Prostate gland (tissue), 2 donors: ENCODE data around the gene RETN. TPM values are rescaled to one million over a fixed set of nuclear protein-coding genes. Genes with fewer than 3 reads are reported as not detected.

Experiments used
- DNase-seq: peaks from one replicate; pipeline ENCODE4 v3.0.0-alpha.2; 2019; ENCODE audit warnings: low spot score
- H3K27ac ChIP-seq, 2 donors: fragments of 200-600 bp; sonication (generic); 2 replicates each; pipeline ENCODE4 v1.5.1; 2017 to 2019
- H3K27me3 ChIP-seq: fragments of 200-600 bp; sonication (generic); replicated peaks from 2 replicates; pipeline ENCODE4 v1.5.1; 2019; ENCODE audit not compliant: insufficient read depth
- H3K36me3 ChIP-seq, 2 donors: fragments of 200-600 bp; sonication (generic); 1 replicate in 1 of 2; 2 replicates in 1 of 2; pipeline versions ENCODE4 v1.5.1 to v1.8.1; 2017 to 2019
- H3K4me1 ChIP-seq: fragments of 200-600 bp; sonication (generic); replicated peaks from 2 replicates; pipeline ENCODE4 v1.5.1; 2019
- H3K4me3 ChIP-seq, 2 donors: fragments of 200-600 bp; sonication (generic); 2 replicates each; pipeline ENCODE4 v1.5.1; 2017 to 2019
- H3K9me3 ChIP-seq: fragments of 200-600 bp; sonication (generic); 2 replicates; pipeline ENCODE4 v1.5.1; 2017
- CTCF ChIP-seq, 4 experiments: fragments of 200-600 bp in 2 of 4; fragments of 450-650 bp in 2 of 4; sonication (generic) in 2 of 4; IDR thresholded peaks; 1 replicate in 3 of 4; 2 replicates in 1 of 4; pipeline ENCODE4 v1.5.1; 2016 to 2019; ENCODE audit warnings: antibody characterized with exemption in 4 of 4, mild to moderate bottlenecking in 2 of 4, moderate library complexity in 2 of 4
- POLR2A ChIP-seq: fragments of 450-650 bp; IDR thresholded peaks from one replicate; pipeline ENCODE4 v1.6.1; 2016; ENCODE audit warnings: antibody characterized with exemption, mild to moderate bottlenecking
- POLR2AphosphoS5 ChIP-seq: sonication (generic); formaldehyde crosslinking; IDR thresholded peaks from one replicate; pipeline ENCODE4 v1.6.1; 2017; ENCODE audit warnings: antibody characterized with exemption
- WGBS: methylation state at CpG from one replicate; pipeline ENCODE4 v1.1.5; 2018; 5-methylcytosine and 5-hydroxymethylcytosine counted together
- intact Hi-C: fragments of 100-400 bp; cut with DNase I; formaldehyde crosslinking; loops from one replicate; pipeline ENCODE4 v1.14.2; 2022
- total RNA-seq, 2 donors: library from RNA; depleted of rRNA; stranded (reverse); fragments of >200 nt; gene quantifications; one replicate each; pipeline ENCODE4 v1.1.0, GENCODE V29; 2016

Gene RETN
- total RNA-seq, 2 donors from 2014 or later, result not detected

- H3K4me3 ChIP-seq, result no peak overlapping the region
- intact Hi-C loops, result loop anchor here (10.0 kb wide), 1 partner anchor 541 kb away; no protein-coding TSS in a partner anchor
- H3K4me1 ChIP-seq, result no peaks in the 10 kb centered on the region
- H3K9me3 ChIP-seq, result no peaks in the 10 kb centered on the region
- TF ChIP-seq CTCF (IDR thresholded peaks at IDR 0.05), result no peak
- TF ChIP-seq POLR2A, result no peak
- no peak for TF ChIP-seq POLR2AphosphoS5
- 50% methylated on average over 6 of the region's 6 CpGs for WGBS
- no peak for DNase-seq
- no peak overlapping the region for H3K27ac ChIP-seq
- no peaks in the 10 kb centered on the region for H3K36me3 ChIP-seq
- no peaks in the 10 kb centered on the region for H3K27me3 ChIP-seq
Observed at GRCh38 chr19:7635670-7636069, 33.2 kb upstream of the RETN start.

DNA sequence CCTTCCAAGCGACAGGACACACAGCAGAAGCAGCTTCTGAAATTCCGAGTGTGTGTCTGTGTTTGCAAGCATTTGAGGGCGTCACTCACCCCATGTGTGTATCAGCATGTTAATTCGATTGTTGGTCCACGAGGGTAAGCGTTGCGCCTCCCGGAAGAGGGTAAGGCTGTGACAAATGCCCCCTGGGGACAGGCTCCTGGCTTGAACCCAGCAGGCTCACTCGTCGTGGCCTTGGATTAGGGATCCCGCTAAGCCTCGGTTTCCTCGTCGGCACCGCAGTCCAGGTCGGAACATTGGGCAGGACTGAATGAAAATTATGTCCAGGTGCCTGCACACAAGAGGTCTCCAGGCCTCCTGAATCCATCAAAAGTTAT, 32.5 kb upstream of the RETN start:
- no peaks in the 10 kb centered on the region for H3K27me3 ChIP-seq
- WGBS, result 60% methylated on average over 16 of the region's 16 CpGs
- intact Hi-C loops, result loop anchor here (10.0 kb wide), 1 partner anchor 542 kb away; no protein-coding TSS in a partner anchor
- H3K4me3 ChIP-seq, result peak overlapping the region; percentile 54 to 68
- no peak for DNase-seq
- no peaks in the 10 kb centered on the region for H3K36me3 ChIP-seq
- H3K9me3 ChIP-seq, result no peaks in the 10 kb centered on the region
- TF ChIP-seq POLR2A (no peak), POLR2AphosphoS5 (no peak), CTCF (IDR thresholded peaks at IDR 0.05) (no peak)
- no peaks in the 10 kb centered on the region for H3K4me1 ChIP-seq
- peak overlapping the region in 1 of 2 donors; percentile 85 for H3K27ac ChIP-seq

DNA sequence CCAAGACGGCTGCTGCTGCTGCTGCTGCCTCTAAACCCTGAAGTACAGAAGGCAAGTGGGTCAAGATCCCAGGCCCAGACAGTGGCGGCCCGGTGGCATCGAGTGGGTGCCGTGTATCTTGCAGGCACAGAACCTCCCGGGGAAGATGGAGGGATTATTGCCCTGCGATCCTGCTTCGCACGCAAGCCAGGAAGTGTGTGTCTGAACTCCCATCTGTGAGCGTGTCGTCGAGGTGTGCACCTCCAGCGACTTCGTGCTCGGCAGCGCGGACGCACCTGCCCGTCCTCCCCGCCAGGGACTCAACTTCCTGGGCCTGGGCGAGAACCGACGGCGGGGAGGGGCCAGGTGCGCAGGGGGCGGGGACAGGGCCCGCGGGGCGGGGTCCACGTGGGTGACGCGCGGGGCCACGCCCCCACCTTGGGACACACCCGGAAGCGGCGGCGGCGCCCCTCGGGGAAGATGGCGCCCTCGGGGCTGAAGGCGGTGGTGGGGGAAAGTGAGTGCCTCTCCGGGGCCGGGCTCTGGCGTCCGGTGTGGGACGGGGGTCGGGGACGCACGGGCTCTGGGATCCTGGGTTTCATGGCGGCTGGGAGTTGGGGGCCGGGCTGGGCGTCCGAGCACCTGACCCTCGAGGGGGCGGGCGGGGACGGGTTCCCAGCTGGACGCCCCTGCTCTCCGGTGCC, 32.0 kb upstream of the RETN start, which contains the start of gene STXBP2:
STXBP2 (plus strand) TSS at position 420 of the 683 bp plus-strand sequence; CDS start at position 460, 40 bp downstream.
- Histone ChIP-seq H3K27me3 (no peaks in the 10 kb centered on the region), H3K4me3 (peak within 1 kb of the TSS; percentile 54 to 68), H3K4me1 (no peaks in the 10 kb centered on the region), H3K27ac (peak within 1 kb of the TSS; percentile 82 to 85), H3K9me3 (no peaks in the 10 kb centered on the region), H3K36me3 (no peaks in the 10 kb centered on the region)
- DNase-seq, result peak; percentile 86
- WGBS, result 7% methylated on average over 56 of the region's 61 CpGs
- TF ChIP-seq CTCF (IDR thresholded peaks at IDR 0.05) (peak in 2 of 4 experiments; percentile 45 to 56), POLR2A (peak; percentile 83), POLR2AphosphoS5 (peak; percentile 60)
- intact Hi-C loops, result loop anchor here (10.0 kb wide), 1 partner anchor 542 kb away; no protein-coding TSS in a partner anchor

- TF ChIP-seq POLR2A, result no peak
- no peak for TF ChIP-seq CTCF (IDR thresholded peaks at IDR 0.05)
- no peak for TF ChIP-seq POLR2AphosphoS5
- DNase-seq, result peak; percentile 33
- H3K4me1 ChIP-seq, result no peaks in the 10 kb centered on the region
- no peaks in the 10 kb centered on the region for H3K27me3 ChIP-seq
- H3K4me3 ChIP-seq, result peak overlapping the region; percentile 54 to 68
- peak overlapping the region; percentile 82 to 85 for H3K27ac ChIP-seq
- WGBS, result 35% methylated on average over 27 of the region's 30 CpGs
- H3K9me3 ChIP-seq, result no peaks in the 10 kb centered on the region
- intact Hi-C loops, result loop anchor here (10.0 kb wide), 1 partner anchor 543 kb away; no protein-coding TSS in a partner anchor
- H3K36me3 ChIP-seq, result no peaks in the 10 kb centered on the region
Observed at GRCh38 chr19:7637374-7638256, 31.2 kb upstream of the RETN start.
